HG03039 (cell line): ENCODE measurements around the gene ANGPTL4.
"Not testable (repeated sequence)": the region's sequence is repeated elsewhere in the genome, so short reads cannot be mapped to it uniquely, and the experiment has no call there.

ENCODE experiments used
- ATAC-seq: cut with Tn5 transposase; IDR thresholded peaks from one replicate; pipeline ENCODE4 v1.9.1; 2021; ENCODE audit warnings: mild to moderate bottlenecking, moderate library complexity; ENCODE audit not compliant: unreplicated experiment

ANGPTL4 gene

GRCh38 chr19:8360196-8360595 lies 3.8 kb upstream of the ANGPTL4 start:
- no peak for ATAC-seq

DNA sequence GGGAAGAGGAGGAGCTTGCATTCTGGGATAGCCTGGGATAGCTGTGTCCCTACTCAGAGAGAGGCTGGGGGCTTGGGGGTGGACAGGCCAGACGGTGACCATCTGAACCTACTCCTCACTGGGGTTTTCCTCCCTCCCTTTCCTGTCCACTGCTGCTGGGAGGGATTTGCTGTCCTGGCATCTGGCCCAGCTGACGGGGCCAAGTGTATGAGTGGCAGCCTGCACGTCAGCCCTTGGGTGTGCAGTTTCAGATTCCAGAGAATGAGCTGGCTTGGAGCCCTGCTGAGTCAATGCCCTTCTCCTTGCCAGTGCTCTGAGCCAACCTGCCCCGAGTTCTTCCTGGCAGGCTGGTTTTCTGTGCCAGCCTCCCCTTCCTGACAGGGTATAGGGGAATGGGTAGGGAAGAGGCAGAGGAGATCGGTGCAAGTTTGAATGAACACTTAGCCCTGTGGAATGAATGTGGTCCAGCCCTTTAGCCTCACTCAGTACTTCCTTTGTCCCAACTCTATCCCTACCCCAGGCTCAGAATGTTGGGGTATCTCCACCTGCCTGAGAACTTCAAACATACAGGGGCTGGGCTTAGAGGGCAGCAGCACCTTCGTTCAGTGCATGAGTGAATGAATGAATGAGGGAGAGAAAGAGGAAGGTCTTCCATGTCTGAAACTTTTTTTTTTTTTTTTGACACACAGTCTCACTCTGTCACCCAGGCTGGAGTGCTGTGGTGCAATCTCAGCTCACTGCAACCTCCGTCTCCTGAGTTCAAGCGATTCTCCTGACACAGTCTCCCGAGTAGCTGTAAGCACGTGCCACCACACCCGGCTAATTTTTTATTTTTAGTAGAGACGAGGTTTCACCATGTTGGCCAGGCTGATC lies 1.8 kb upstream of the ANGPTL4 start:
- no peak for ATAC-seq

DNA sequence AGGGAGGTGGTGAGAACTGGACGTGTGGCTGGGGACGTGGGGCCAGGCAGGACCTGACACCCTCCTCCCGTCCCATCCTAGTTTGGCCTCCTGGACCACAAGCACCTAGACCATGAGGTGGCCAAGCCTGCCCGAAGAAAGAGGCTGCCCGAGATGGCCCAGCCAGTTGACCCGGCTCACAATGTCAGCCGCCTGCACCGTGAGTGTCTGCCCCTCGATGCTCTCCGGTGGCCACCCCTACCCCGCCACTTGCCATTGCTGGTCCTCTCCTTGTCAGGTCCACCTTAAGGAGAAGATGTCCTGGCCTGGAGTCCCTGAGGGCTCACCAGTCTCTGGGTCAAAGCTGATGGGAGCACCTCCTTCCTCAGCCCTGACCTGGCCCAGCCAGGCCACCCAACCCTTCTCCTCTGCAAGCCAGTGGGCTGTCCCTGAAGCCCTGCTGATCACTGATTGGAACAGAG lies 2.2 kb downstream of the ANGPTL4 start:
- ATAC-seq: no peak

DNA sequence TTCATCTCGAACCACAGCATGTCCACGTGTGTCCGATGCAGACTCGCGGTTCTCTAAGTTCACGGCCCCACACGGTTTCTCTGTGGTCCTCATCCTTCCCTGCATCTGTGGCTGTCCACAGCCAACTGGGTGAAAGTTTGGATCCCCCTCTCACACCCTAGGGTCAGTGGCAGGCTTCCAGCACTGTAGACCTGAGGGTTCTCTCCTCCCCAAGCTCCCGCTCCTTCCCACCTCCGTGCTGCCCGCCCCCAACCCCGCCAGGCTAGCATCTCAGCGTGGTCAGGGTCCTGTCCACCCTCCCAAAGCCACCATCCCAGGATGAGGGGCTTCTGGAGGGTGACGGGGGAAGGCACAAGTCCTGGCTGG lies 3.0 kb downstream of the ANGPTL4 start:
- ATAC-seq: no peak

- ATAC-seq: no peak
These were observed 3.5 kb downstream of the ANGPTL4 start for GRCh38 chr19:8367327-8368001.

DNA sequence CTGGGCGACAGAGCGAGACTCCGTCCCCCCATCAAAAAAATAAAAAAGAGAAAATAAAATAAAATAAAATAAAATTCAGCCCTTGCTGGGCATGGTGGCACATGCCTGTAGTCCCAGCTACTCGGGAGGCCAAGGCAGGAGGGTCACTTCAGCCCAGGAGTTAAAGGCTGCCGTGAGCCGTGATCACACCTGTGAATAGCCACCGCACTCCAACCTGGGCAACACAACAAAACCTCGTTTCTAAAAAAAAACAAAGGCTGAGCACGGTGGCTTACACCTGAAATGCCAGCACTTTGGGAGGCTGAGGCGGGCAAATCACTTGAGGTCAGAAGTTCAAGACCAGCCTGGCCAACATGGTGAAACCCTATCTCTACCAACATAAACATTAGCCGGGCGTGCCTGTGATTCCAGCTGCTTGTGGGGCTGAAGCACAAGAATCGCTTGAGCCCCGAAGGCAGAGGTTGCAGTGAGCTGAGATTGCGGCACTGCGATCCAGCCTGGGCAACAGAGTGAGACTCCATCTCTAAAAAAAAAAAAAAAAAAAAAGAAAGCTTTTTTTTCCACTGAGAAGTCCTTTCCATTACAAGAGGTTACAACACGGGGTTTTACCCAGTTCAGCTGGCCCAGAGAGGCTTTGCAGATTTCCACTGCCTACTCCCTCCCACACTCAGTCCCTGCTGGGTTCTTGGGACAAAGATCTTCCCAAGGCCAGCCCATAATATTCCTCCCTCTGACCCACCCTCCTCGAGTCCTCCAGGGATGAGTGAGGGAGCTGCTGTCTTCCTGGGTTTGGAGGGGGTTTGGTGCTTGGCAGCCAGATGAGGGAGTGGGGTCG lies 6.4 kb downstream of the ANGPTL4 start:
- no peak for ATAC-seq

DNA sequence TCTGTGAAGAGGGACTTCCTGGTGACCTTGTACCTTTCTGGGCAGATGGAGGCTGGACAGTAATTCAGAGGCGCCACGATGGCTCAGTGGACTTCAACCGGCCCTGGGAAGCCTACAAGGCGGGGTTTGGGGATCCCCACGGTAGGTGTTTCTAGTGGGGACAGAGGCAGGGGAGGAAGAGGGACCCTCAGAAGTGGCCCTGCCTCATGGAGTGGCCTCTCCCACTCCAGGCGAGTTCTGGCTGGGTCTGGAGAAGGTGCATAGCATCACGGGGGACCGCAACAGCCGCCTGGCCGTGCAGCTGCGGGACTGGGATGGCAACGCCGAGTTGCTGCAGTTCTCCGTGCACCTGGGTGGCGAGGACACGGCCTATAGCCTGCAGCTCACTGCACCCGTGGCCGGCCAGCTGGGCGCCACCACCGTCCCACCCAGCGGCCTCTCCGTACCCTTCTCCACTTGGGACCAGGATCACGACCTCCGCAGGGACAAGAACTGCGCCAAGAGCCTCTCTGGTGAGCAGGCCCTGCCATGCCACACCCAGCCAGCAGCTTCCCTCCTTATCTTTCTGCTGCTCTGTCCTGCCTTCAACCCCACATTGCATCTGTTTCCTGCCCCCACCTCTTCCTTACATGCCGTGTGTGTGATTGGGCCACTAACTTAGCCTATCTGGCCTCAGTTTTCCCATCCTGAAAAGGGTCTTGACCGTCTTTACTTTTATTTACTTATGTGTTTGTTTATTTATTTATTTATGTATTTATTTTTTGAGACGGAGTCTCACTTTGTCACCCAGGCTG lies 7.3 kb downstream of the ANGPTL4 start:
- no peak for ATAC-seq

- ATAC-seq: no peak
These were observed 10.2 kb downstream of the ANGPTL4 start for GRCh38 chr19:8373867-8374813.

DNA sequence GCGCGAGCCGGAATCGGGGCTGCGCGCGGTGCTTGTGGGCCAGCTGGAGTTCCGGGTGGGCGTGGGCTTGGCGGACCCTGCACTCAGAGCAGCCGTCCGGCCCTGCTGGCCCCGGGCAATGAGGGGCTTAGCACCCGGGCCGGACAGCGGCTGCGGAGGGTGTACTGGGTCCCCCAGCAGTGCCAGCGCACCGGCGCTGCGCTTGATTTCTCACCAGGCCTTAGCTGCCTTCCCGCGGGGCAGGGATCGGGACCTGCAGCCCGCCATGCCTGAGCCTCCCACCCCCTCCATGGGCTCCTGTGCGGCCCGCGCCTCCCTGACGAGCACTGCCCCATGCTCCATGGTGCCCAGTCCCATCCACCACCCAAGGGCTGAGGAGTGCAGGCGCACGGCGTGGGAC lies 11.8 kb downstream of the ANGPTL4 start:
- not testable (repeated sequence) for ATAC-seq

DNA sequence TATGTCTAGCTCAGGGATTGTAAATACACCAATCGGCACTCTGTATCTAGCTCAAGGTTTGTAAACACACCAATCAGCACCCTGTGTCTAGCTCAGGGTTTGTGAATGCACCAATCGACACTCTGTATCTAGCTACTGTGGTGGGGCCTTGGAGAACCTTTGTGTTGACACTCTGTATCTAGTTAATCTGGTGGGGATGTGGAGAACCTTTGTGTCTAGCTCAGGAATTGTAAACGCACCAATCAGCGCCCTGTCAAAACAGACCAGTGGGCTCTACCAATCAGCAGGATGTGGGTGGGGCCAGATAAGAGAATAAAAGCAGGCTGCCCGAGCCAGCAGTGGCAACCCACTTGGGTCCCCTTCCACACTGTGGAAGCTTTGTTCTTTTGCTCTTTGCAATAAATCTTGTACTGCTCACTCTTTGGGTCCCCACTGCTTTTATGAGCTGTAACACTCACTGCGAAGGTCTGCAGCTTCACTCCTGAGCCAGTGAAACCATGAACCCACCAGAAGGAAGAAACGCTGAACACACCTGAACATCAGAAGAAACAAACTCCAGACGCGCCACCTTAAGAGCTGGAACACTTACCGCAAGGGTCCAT lies 12.5 kb downstream of the ANGPTL4 start:
- not testable (repeated sequence) for ATAC-seq

DNA sequence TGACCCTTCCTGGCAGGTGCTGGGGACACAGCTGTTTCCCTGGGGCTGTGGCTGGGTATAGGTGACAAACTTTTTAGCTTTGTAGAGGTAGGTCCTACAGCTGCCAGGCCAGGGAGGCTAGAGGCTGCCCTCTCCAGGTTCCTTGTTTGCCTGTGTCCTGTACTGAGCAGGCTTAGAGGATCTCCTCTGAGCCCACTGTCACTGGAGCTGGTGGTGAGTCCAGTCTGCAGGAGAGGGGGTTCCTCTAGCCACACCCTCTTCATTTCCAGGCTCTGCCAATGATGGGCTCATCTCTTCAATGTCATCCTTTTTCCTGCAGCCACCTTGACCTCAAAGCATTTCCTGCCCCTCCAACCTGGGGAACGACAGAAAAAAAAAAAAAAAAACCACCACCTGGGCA lies 13.6 kb downstream of the ANGPTL4 start:
- ATAC-seq: no peak

GRCh38 chr19:8379156-8379891 lies 15.4 kb downstream of the ANGPTL4 start:
- ATAC-seq: not testable (repeated sequence)

GRCh38 chr19:8384569-8384968 lies 20.6 kb downstream of the ANGPTL4 start:
- not testable (repeated sequence) for ATAC-seq

DNA sequence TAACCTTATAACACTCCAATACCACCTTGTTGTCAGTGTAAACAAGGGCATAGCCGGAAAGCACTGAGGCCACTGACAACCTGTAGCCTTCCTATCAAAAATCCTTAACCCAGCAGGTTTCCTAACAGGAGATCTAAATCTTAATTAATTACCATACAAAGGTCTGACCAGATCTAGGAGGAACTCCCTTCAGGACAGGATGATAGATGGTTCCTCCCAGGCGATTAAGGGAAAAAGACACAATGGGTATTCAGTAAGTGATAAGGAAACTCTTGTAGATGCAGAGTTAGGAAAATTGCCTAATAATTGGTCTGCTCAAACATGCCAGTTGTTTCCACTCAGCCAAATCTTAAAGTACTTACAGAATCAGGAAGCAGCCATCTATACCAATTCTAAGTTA lies 21.1 kb downstream of the ANGPTL4 start:
- ATAC-seq: not testable (repeated sequence)

GRCh38 chr19:8385566-8385965 lies 21.6 kb downstream of the ANGPTL4 start:
- ATAC-seq: not testable (repeated sequence)

- not testable (repeated sequence) for ATAC-seq
These were observed 22.5 kb downstream of the ANGPTL4 start for GRCh38 chr19:8386419-8386818.

GRCh38 chr19:8386990-8387389 lies 23.0 kb downstream of the ANGPTL4 start:
- no peak for ATAC-seq
